Neural cell (in vitro differentiated cells): Measurements from ENCODE around the gene NOTCH3.

ENCODE experiments used
- POLR2AphosphoS5 ChIP-seq: IDR thresholded peaks from 2 replicates; pipeline ENCODE4 v1.6.1; 2012
- TAF1 ChIP-seq: IDR thresholded peaks from 2 replicates; pipeline ENCODE4 v1.6.1; 2012; ENCODE audit warnings: low read depth
- TF ChIP-seq, protein P1 (sequence below): fragments of 450-650 bp; IDR thresholded peaks from 2 replicates; pipeline ENCODE4 v1.5.1; 2014; ENCODE audit warnings: antibody characterized with exemption, mild to moderate bottlenecking, moderate library complexity; ENCODE audit not compliant: poor library complexity, severe bottlenecking

GRCh38 chr19:15222738-15223648, 22.2 kb upstream of the NOTCH3 start:
- TF ChIP-seq TAF1 (no peak), POLR2AphosphoS5 (peak; percentile 68)
- TF ChIP-seq, protein P1, sequence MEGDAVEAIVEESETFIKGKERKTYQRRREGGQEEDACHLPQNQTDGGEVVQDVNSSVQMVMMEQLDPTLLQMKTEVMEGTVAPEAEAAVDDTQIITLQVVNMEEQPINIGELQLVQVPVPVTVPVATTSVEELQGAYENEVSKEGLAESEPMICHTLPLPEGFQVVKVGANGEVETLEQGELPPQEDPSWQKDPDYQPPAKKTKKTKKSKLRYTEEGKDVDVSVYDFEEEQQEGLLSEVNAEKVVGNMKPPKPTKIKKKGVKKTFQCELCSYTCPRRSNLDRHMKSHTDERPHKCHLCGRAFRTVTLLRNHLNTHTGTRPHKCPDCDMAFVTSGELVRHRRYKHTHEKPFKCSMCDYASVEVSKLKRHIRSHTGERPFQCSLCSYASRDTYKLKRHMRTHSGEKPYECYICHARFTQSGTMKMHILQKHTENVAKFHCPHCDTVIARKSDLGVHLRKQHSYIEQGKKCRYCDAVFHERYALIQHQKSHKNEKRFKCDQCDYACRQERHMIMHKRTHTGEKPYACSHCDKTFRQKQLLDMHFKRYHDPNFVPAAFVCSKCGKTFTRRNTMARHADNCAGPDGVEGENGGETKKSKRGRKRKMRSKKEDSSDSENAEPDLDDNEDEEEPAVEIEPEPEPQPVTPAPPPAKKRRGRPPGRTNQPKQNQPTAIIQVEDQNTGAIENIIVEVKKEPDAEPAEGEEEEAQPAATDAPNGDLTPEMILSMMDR = no peak
